LNCaP clone FGC (cell line): ENCODE results near the gene ADCY5.

Experiments
- DNase-seq: peaks from one replicate; pipeline ENCODE4 v3.0.0-alpha.2; 2011; ENCODE audit warnings: low read depth
- H3K4me3 ChIP-seq: 2 replicates; pipeline ENCODE4 v1.5.1; 2011; ENCODE audit warnings: mild to moderate bottlenecking, low read depth, low read length, control low read depth
- TF ChIP-seq, protein P1 (sequence below): IDR thresholded peaks from 2 replicates; pipeline ENCODE4 v1.5.1; 2012; ENCODE audit warnings: mild to moderate bottlenecking; ENCODE audit not compliant: control insufficient read depth, insufficient read depth; ENCODE audit errors: extremely low read depth

ADCY5 gene

DNA sequence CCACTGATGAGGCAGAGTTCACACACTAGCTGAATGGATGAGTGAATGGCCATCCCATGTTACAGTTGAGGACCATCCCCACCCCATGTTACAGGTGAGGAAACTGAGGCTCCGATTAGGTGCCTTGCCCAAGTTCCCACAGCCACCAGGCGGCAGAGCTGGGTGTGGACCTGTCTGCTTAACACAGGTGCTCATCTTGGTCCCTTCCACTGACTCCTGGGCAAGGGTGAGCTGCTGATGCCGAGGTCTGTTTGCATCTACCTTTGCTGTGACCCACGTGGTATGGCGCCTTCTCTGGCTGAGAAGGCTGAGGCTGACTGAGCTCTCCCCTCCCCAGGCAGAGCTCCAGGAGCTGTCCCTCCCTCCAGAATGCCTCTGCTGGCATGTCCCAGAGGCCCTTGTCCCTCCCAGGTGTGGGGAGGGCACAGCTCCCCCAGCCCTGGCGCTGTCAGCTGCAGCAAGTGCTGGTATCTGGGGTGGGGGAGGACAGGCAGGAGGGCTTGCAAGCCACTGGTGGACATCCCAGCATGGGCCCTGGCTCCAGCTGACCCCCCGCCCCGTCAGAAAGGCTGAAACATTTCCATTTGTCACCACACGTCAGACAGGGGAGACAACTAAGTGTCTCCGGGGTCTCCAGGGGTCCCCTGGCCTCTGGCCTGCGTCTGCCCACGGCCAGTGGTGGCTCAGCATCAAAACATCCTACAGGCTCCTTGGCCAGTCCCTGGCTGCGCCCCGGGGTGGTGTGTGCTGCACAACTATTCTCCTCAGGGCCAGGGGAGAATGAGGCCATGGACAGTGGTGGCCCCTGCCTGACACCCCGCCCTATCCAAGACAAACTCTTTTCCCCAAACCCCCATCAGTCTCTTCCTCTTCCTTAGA, 105.4 kb downstream of the ADCY5 start:
- no peak for DNase-seq
- TF ChIP-seq, protein P1, sequence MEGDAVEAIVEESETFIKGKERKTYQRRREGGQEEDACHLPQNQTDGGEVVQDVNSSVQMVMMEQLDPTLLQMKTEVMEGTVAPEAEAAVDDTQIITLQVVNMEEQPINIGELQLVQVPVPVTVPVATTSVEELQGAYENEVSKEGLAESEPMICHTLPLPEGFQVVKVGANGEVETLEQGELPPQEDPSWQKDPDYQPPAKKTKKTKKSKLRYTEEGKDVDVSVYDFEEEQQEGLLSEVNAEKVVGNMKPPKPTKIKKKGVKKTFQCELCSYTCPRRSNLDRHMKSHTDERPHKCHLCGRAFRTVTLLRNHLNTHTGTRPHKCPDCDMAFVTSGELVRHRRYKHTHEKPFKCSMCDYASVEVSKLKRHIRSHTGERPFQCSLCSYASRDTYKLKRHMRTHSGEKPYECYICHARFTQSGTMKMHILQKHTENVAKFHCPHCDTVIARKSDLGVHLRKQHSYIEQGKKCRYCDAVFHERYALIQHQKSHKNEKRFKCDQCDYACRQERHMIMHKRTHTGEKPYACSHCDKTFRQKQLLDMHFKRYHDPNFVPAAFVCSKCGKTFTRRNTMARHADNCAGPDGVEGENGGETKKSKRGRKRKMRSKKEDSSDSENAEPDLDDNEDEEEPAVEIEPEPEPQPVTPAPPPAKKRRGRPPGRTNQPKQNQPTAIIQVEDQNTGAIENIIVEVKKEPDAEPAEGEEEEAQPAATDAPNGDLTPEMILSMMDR, result no peak
- H3K4me3 ChIP-seq, result no peak overlapping the region

- H3K4me3 ChIP-seq, result no peak overlapping the region
- DNase-seq, result no peak
- TF ChIP-seq, protein P1, result no peak
Measured at GRCh38 chr3:123342631-123343080, 106.2 kb downstream of the ADCY5 start.

DNA sequence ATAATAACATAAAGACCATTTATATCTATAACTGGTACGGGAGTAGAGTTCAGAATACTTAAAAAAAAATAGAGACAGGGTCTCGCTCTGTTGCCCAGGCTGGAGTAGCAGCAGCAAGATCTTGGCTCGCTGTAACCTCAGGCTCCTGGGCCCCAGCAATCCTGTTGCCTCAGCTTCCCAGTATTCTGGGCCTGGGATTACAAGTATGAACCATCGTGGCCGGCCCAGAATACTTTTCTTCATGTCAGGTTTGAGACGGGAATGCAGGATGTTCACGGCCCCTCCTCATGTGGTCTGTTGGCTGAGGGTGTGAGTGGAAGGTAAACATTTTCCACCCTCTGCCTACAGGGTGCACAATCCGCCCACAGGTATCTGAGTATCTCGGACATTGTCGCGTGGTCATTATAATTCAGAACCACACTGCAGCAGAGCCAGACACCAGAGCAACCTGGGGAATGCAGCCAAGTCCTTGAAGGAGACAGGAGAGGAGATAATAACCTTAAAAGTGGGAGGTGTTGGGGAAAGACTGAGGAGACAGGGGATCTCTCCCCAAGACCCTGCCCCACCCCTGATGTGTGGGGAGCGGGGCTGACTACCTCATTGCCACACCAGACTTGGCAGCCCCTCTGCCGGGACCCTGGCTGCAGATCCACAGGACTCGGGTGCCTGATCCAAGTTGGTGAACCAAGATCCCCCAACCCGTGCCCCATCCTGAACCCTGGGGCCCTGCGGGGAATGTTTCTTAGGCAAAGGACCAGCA, 106.8 kb downstream of the ADCY5 start:
- TF ChIP-seq, protein P1, result no peak
- no peak for DNase-seq
- H3K4me3 ChIP-seq, result no peak overlapping the region

GRCh38 chr3:123340336-123340735, 108.6 kb downstream of the ADCY5 start:
- TF ChIP-seq, protein P1, result no peak
- no peak for DNase-seq
- no peak overlapping the region for H3K4me3 ChIP-seq

GRCh38 chr3:123339302-123339701, 109.6 kb downstream of the ADCY5 start:
- no peak for DNase-seq
- no peak overlapping the region for H3K4me3 ChIP-seq
- TF ChIP-seq, protein P1, result no peak

DNA sequence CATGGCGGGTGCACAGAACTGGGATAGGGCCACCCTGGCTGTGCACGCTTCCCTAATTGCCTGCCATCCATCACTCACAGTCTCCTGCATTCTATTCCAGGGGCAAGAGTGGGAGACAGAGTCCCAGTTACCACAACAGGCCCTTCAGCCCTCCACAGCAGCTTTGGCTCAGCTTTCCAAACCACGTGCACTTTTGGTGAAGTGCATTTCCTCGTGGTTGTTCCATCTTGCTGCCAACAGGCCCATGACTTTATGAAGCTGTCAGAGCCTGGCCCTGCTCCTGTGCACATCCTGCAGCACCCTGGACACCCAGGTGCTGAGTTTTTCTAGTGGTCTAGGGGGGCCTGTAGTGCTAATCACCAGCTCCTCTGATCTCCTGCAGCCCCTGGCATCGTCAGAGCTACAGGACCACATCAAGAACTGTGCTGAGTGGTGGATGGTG, 110.2 kb downstream of the ADCY5 start:
- TF ChIP-seq, protein P1, result no peak
- DNase-seq, result no peak
- no peak overlapping the region for H3K4me3 ChIP-seq
